Panc1 (cell line): ENCODE measurements around the gene TMEM151B.

Experiments
- TCF7L2 ChIP-seq: IDR thresholded peaks from 2 replicates; pipeline ENCODE4 v1.6.1; 2011; ENCODE audit warnings: mild to moderate bottlenecking, low read depth, low read length, inconsistent platforms
- TF ChIP-seq, protein P1 (sequence below): fragments of 450-650 bp; IDR thresholded peaks from 2 replicates; pipeline ENCODE4 v1.5.1; 2017; ENCODE audit warnings: mild to moderate bottlenecking

DNA sequence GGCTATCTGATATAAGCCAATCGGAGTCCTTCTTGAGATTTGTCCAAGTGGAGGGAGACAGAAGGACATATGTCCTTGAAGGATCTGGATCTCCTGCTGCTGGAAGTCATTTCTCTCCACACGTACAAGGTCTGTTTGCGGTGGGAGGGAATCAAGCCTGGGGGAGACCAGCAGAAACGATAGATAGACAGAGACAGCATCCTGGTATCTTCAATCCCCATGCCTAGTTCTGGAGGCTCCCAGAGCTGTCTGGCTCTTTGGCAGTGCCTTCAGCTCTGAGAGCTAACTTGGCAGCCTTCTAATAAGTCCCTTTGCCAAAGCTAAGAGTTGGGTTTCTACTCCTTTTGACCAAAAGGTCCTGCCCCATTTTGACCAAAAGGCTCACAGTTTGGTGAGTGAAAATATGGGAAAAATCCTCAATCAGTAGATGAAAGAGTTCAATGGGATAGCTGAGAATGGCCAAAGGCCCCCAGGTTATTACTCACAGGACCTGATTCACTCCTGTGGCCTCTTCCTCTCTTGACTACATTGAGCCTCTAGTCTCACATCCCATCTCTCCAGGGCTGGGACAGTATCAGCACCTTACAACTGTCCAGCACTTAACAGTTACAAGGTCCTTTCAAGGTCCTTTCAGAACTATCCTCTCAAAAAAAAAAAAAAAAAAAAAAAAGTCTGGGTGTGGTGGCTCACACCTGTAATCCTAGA is 22.6 kb downstream of the TMEM151B start:
- TF ChIP-seq TCF7L2 = no peak
- TF ChIP-seq, protein P1, sequence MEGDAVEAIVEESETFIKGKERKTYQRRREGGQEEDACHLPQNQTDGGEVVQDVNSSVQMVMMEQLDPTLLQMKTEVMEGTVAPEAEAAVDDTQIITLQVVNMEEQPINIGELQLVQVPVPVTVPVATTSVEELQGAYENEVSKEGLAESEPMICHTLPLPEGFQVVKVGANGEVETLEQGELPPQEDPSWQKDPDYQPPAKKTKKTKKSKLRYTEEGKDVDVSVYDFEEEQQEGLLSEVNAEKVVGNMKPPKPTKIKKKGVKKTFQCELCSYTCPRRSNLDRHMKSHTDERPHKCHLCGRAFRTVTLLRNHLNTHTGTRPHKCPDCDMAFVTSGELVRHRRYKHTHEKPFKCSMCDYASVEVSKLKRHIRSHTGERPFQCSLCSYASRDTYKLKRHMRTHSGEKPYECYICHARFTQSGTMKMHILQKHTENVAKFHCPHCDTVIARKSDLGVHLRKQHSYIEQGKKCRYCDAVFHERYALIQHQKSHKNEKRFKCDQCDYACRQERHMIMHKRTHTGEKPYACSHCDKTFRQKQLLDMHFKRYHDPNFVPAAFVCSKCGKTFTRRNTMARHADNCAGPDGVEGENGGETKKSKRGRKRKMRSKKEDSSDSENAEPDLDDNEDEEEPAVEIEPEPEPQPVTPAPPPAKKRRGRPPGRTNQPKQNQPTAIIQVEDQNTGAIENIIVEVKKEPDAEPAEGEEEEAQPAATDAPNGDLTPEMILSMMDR = no peak
